RWPE1 (cell line): ENCODE results near the gene CYSLTR2.

Experiments
- CTCF ChIA-PET: fragments of 350-600 bp; sonication (Branson Sonifier 250); formaldehyde crosslinking; extraction: SDS; loops from one replicate; lab custom pipeline; 2021; lab: Yijun Ruan, JAX
- POLR2A ChIA-PET: fragments of 400-600 bp; formaldehyde crosslinking; extraction: SDS; loops from one replicate; lab custom pipeline; 2020; ENCODE audit warnings: antibody characterized with exemption; ENCODE audit not compliant: low non-redundant PET; lab: Yijun Ruan, JAX
- DNase-seq: peaks from one replicate; pipeline ENCODE4 v3.0.0; 2012; ENCODE audit warnings: low spot score
- H3K27ac ChIP-seq: fragments of 450-650 bp; 2 replicates; pipeline ENCODE4 v1.5.1; 2017
- CTCF ChIP-seq: fragments of 450-650 bp; conservative IDR thresholded peaks from 2 replicates; pipeline ENCODE4 v1.5.1; 2017; ENCODE audit warnings: low read depth, mild to moderate bottlenecking

CYSLTR2 gene

GRCh38 chr13:48760626-48761025, 106.9 kb downstream of the CYSLTR2 start:
- ChIA-PET POLR2A (no interaction called here), CTCF (interaction anchor here (0.5 kb wide), 1 partner anchor 127 kb away, joined by 3 read pairs; no protein-coding TSS in a partner anchor)
- no peak for TF ChIP-seq CTCF
- no peak overlapping the region for H3K27ac ChIP-seq
- no peak for DNase-seq
